Measurements from ENCODE around the gene VPS8.

GRCh38 chr3:184823990-184824389 lies 12.0 kb downstream of the VPS8 start:
- TF ChIP-seq SPI1 (IDR thresholded peaks at IDR 0.05; ENCODE audit: low read depth, low read length), result no peak
- no peak for TF ChIP-seq POLR2A (IDR thresholded peaks at IDR 0.05; ENCODE audit: low read depth, low read length)
- no peak for TF ChIP-seq TAF1 (IDR thresholded peaks at IDR 0.05; ENCODE audit: low read depth, low read length)
- no peak for TF ChIP-seq POLR2AphosphoS5 (IDR thresholded peaks at IDR 0.05; ENCODE audit: low read depth, low read length)
- no peak for TF ChIP-seq PAX5 (IDR thresholded peaks at IDR 0.05; ENCODE audit: insufficient read depth, low read length, severe bottlenecking)
- TF ChIP-seq POU2F2 (IDR thresholded peaks at IDR 0.05; ENCODE audit: low read depth, low read length), result no peak

Measured in GM12891 (cell line).